HTERT RPE-1 (cell line): ENCODE data around the gene PGAM2.

Experiments used
- in situ Hi-C: fragments of 300-500 bp; cut with MboI; formaldehyde crosslinking; loops from 4 replicates; pipeline ENCODE4 v1.14.3; 2020; ENCODE audit warnings: low sequenced_read_pairs

The PGAM2 gene

GRCh38 chr7:44086627-44087026 is 21.3 kb upstream of the PGAM2 start:
- in situ Hi-C loops, result no loop called here

- in situ Hi-C loops, result no loop called here
Observed at GRCh38 chr7:44085546-44085945, 20.2 kb upstream of the PGAM2 start.

DNA sequence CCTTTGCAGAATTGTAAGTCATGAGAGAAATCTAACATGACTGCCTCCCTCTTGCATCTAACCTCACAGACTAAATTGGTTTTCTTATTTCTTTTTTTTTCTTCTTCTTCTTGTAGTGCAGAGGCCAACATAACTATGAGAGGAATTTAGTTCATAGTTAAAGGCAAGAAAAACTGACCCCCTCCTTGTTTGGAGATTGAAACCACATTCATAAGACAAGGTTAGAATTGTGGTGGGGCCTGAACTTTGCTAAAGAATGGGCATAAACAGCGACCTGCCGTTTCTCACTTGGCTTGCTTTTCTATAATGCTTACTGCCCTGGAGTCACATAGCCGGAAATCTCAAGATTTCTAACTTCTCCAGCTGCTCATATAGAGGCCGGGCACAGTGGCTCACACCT is 19.3 kb upstream of the PGAM2 start:
- in situ Hi-C loops, result no loop called here

DNA sequence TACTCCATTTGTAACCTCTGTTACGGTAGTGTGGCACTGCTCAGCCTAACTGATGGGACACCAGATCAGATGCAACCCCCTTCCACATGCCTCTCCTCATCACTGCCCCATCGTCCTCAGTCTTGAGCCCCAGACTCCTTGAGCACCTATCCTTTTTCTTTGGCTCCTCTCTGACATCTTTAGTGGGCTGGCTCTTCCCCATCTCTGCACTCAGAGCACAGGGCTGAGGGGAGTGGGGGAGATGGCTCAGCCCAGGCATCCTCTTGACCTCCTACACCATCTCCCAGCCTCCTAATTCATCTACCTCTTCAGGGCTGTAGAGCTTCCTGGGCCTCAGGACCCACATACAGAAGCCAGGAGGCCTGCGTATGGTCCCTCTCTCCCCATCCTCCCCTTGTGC is 18.4 kb upstream of the PGAM2 start:
- in situ Hi-C loops, result no loop called here

- in situ Hi-C loops, result no loop called here
Observed at GRCh38 chr7:44082541-44083207, 17.3 kb upstream of the PGAM2 start.

DNA sequence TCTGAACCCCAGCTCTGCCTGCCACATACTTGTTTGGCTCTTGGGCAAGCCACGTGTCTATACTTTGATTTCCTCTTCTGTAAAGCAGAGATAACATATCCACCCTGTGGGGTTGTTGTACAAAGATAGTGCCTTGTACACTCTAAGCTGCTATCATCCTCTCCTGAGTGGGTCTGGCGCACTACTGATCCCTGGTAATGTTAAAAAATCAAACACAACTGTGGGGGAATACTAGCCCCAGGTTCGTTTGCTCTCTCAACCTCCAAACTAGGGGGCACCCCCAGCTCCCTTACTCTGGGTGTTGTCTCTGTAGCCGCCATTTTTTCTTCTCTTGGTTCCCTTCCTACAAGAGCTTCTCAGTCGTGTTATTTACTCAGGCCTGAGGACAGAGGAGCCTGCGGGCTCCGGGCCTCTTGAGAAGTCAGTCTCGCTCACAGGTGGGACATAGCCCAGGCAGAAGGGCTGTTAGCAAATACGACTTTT is 15.9 kb upstream of the PGAM2 start:
- in situ Hi-C loops, result no loop called here

GRCh38 chr7:44080686-44081265 is 15.4 kb upstream of the PGAM2 start:
- in situ Hi-C loops, result no loop called here

DNA sequence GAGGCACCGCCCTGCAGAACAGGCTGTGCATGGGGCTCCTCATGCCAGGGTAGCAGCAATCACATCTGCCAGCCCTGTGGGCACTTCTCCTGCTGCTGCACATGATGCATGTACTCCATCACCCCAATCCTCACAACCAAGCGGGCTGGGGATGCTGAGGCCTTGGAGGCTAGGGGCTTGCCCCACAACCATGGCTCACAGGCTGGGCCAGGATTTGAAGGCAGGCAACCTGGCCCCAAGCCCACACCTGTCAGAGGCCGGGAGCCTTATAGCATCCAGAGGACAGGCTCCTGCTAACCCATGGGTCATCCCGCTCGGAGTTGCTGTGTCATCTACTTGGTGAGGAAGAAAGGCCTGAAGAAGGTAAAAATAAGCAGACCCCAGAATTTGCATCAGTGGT is 14.8 kb upstream of the PGAM2 start:
- in situ Hi-C loops, result no loop called here

- in situ Hi-C loops, result no loop called here
Observed at GRCh38 chr7:44079331-44080021, 14.1 kb upstream of the PGAM2 start.

GRCh38 chr7:44078521-44078920 is 13.2 kb upstream of the PGAM2 start:
- in situ Hi-C loops, result no loop called here

- in situ Hi-C loops, result no loop called here
Observed at GRCh38 chr7:44077681-44078091, 12.3 kb upstream of the PGAM2 start.

DNA sequence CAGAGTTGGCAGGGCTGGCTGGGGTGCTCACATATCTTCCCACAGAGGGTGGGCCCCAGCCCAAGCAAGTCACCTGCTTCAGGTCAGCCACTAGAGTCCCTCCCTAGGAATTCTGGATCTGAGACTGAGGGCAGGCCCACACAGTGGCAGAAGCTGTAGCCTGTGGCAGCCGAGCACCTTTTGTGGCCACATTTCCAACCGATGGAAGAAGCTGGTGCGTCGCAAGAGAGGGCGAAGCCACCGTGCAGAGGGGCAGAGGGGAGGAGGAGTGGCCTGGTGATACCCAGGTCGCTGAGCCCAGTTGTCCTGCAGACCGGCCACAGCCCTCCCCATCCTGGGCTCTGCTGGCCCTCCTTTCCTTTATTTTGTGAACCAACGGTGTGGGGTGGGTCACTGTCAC is 11.7 kb upstream of the PGAM2 start:
- in situ Hi-C loops, result no loop called here

GRCh38 chr7:44076101-44076895 is 10.9 kb upstream of the PGAM2 start:
- in situ Hi-C loops, result no loop called here

- in situ Hi-C loops, result no loop called here
Observed at GRCh38 chr7:44075296-44076075, 10.1 kb upstream of the PGAM2 start.

DNA sequence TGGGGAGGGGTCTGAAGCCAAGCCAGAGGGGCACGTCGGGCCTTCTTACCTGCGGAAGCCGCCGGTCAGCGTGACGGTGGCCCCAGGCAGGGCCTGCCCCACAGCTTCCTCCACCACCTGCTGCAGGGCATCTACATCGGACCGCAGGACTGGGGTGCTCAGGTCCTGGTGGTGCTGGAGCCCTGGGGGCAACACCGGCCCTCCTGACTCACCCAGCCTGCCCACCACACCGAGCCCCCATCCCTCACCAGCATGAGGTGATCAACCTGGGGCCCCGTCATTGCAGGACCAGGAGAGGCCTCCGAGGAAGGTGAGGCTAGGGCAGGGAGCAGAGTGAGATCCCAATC is 9.0 kb upstream of the PGAM2 start:
- in situ Hi-C loops, result no loop called here

GRCh38 chr7:44073664-44074348 is 8.4 kb upstream of the PGAM2 start:
- in situ Hi-C loops, result no loop called here

- in situ Hi-C loops, result no loop called here
Observed at GRCh38 chr7:44072364-44073231, 7.2 kb upstream of the PGAM2 start.

DNA sequence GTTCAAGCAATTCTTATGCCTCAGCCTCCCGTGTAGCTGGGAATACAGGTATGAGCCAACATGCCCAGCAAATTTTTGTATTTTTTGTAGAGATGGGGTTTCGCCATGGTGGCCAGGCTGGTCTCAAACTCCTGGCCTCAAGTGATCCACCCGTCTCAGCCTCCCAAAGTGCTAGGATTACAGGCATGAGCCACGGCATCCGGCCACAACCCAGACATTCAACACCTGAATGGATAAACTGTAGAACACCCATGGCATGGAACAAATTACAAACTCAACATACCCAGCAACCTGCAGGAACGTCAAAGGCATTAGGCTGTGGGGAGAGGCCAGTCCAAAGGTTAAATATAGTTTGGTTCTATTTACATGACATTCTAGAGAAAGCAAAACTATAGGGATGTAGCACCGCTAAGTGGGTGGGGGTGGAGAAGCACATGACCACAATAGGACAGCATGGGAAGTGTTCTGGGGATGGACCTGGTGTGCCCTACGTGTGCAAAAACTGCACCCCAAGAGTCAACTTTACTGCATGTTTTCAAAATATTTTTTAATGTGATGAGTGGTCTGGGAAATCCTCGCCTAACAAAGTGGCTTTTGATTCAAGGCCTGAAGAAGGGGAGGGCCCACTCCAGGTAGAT is 6.5 kb upstream of the PGAM2 start:
- in situ Hi-C loops, result no loop called here

DNA sequence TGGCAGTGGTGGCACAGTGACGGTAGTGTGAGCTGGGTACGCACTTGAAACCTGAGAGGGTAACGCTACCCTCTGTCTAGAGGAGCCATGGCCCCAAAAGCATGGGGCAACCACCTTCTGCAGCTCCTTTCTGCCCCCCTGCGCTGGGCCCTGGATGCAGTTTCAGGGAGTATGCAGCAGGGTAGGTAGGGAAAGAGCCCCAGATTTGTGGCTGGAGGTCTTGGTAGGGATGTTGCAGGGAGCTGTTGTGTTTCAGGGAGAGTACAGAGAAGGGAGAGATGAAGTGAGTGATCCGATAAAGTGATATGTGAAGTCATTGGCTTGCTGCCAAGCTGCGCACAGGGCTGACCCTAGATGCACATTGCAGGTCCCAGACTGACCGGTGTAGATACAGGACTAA is 2.7 kb upstream of the PGAM2 start:
- in situ Hi-C loops, result no loop called here
